Measurements from ENCODE around the gene GOLGA6L10. TPM values are rescaled to one million over a fixed set of nuclear protein-coding genes. Genes with fewer than 3 reads are reported as not detected.

The GOLGA6L10 gene
- polyA plus RNA-seq, 2 of the 4 experiments (the other 2 are of a cell fraction) = 0.84 to 0.98 TPM

DNA sequence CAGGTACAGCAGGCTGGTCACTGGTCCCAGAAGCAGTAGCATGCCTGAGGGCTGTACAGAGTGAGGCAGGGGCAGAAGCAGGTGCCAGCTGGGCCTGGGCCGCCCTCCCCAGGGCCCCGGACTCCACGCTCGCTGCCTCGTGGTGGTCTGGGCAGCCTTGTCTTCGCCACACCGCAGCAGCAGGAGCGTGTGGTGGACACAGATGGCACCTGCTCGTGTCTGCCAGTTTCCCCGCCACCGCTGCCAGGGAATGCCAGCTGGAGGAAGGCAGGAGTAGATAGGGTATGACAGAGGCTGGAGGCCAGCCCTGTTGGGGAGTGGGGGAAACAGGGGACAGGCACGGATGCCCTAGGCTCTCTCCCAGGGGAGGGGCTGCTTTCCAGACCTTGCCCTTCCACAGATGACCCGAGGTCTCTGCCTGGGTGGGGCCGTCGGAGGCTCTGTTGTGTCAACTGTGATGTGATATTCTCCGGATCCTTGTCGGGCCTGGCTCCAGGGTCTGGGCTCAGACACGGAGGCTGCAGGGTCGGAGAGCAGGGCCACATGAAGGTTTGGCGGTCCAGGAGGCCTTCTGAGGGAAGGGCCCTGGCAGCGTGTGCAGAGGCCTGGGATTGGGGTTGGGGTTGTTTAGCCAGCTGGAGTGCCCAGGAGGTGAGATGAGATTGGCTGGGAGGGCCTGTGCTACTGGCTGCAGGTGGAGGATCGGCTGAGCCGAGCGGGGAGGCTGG, 33.6 kb downstream of the GOLGA6L10 start:
- Histone ChIP-seq H3K4me1 (no peaks in the 10 kb centered on the region), H3K27ac (no peak overlapping the region), H3K4me3 (no peak overlapping the region), H3K9me3 (peaks cover 4% of the 10 kb centered on the region; the same call in 2 of the 3 replicates), H3K4me2 (no peak overlapping the region)
- 83% methylated on average over 24 of the region's 24 CpGs for WGBS (ENCODE audit: missing lambda C conversion rate)
- no peak for DNase-seq (ENCODE audit: low read depth in 1 of 2, low spot score in 1 of 2)
- POLR2A ChIA-PET = no interaction called here
- CTCF ChIA-PET = interaction anchor here (1.3 kb wide), 1 partner anchor 215 kb away, joined by 3 read pairs; no protein-coding TSS in a partner anchor
- TF ChIP-seq EP300 (IDR thresholded peaks at IDR 0.05) (no peak), MAZ (IDR thresholded peaks at IDR 0.05; ENCODE audit: borderline replicate concordance, low read depth, low read length) (no peak), CBX2 (IDR thresholded peaks at IDR 0.05; ENCODE audit: borderline replicate concordance, low read depth) (no peak), HEYL (CRISPR knock-in tag; IDR thresholded peaks at IDR 0.05) (no peak), BHLHE40 (IDR thresholded peaks at IDR 0.05; ENCODE audit: low read depth, low read length) (no peak), FOSL2 (IDR thresholded peaks at IDR 0.05) (no peak), FOSL2 (CRISPR knock-in tag; IDR thresholded peaks at IDR 0.05) (no peak), TFCP2L1 (CRISPR knock-in tag; IDR thresholded peaks at IDR 0.05) (no peak), EHF (CRISPR knock-in tag; IDR thresholded peaks at IDR 0.05) (no peak), MYC (IDR thresholded peaks at IDR 0.05; ENCODE audit: borderline replicate concordance, low read length) (no peak), RFX5 (IDR thresholded peaks at IDR 0.05) (no peak), ZFP36 (IDR thresholded peaks at IDR 0.05; ENCODE audit: borderline replicate concordance, partially characterized antibody) (no peak)
- TF ChIP-seq, protein P1, sequence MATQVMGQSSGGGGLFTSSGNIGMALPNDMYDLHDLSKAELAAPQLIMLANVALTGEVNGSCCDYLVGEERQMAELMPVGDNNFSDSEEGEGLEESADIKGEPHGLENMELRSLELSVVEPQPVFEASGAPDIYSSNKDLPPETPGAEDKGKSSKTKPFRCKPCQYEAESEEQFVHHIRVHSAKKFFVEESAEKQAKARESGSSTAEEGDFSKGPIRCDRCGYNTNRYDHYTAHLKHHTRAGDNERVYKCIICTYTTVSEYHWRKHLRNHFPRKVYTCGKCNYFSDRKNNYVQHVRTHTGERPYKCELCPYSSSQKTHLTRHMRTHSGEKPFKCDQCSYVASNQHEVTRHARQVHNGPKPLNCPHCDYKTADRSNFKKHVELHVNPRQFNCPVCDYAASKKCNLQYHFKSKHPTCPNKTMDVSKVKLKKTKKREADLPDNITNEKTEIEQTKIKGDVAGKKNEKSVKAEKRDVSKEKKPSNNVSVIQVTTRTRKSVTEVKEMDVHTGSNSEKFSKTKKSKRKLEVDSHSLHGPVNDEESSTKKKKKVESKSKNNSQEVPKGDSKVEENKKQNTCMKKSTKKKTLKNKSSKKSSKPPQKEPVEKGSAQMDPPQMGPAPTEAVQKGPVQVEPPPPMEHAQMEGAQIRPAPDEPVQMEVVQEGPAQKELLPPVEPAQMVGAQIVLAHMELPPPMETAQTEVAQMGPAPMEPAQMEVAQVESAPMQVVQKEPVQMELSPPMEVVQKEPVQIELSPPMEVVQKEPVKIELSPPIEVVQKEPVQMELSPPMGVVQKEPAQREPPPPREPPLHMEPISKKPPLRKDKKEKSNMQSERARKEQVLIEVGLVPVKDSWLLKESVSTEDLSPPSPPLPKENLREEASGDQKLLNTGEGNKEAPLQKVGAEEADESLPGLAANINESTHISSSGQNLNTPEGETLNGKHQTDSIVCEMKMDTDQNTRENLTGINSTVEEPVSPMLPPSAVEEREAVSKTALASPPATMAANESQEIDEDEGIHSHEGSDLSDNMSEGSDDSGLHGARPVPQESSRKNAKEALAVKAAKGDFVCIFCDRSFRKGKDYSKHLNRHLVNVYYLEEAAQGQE (IDR thresholded peaks at IDR 0.05) = no peak
- TF ChIP-seq, protein P2, sequence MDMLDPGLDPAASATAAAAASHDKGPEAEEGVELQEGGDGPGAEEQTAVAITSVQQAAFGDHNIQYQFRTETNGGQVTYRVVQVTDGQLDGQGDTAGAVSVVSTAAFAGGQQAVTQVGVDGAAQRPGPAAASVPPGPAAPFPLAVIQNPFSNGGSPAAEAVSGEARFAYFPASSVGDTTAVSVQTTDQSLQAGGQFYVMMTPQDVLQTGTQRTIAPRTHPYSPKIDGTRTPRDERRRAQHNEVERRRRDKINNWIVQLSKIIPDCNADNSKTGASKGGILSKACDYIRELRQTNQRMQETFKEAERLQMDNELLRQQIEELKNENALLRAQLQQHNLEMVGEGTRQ (IDR thresholded peaks at IDR 0.05) = no peak
- TF ChIP-seq, protein P3, sequence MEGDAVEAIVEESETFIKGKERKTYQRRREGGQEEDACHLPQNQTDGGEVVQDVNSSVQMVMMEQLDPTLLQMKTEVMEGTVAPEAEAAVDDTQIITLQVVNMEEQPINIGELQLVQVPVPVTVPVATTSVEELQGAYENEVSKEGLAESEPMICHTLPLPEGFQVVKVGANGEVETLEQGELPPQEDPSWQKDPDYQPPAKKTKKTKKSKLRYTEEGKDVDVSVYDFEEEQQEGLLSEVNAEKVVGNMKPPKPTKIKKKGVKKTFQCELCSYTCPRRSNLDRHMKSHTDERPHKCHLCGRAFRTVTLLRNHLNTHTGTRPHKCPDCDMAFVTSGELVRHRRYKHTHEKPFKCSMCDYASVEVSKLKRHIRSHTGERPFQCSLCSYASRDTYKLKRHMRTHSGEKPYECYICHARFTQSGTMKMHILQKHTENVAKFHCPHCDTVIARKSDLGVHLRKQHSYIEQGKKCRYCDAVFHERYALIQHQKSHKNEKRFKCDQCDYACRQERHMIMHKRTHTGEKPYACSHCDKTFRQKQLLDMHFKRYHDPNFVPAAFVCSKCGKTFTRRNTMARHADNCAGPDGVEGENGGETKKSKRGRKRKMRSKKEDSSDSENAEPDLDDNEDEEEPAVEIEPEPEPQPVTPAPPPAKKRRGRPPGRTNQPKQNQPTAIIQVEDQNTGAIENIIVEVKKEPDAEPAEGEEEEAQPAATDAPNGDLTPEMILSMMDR (IDR thresholded peaks at IDR 0.05) = no peak
- TF ChIP-seq, protein P4, sequence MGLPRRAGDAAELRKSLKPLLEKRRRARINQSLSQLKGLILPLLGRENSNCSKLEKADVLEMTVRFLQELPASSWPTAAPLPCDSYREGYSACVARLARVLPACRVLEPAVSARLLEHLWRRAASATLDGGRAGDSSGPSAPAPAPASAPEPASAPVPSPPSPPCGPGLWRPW (IDR thresholded peaks at IDR 0.05) = no peak
- TF ChIP-seq, protein P5, sequence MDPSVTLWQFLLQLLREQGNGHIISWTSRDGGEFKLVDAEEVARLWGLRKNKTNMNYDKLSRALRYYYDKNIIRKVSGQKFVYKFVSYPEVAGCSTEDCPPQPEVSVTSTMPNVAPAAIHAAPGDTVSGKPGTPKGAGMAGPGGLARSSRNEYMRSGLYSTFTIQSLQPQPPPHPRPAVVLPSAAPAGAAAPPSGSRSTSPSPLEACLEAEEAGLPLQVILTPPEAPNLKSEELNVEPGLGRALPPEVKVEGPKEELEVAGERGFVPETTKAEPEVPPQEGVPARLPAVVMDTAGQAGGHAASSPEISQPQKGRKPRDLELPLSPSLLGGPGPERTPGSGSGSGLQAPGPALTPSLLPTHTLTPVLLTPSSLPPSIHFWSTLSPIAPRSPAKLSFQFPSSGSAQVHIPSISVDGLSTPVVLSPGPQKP (IDR thresholded peaks at IDR 0.05; ENCODE audit: low read depth, low read length) = no peak
- TF ChIP-seq, protein P6, sequence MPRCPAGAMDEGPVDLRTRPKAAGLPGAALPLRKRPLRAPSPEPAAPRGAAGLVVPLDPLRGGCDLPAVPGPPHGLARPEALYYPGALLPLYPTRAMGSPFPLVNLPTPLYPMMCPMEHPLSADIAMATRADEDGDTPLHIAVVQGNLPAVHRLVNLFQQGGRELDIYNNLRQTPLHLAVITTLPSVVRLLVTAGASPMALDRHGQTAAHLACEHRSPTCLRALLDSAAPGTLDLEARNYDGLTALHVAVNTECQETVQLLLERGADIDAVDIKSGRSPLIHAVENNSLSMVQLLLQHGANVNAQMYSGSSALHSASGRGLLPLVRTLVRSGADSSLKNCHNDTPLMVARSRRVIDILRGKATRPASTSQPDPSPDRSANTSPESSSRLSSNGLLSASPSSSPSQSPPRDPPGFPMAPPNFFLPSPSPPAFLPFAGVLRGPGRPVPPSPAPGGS (IDR thresholded peaks at IDR 0.05) = no peak
- no peak for FAIRE-seq
- no peak for ATAC-seq
